Ishikawa (cell line): ENCODE measurements around the gene CHPT1.

Source experiments
- EGR1 ChIP-seq: IDR thresholded peaks from 2 replicates; pipeline ENCODE4 v1.6.1; 2012
- TAF1 ChIP-seq: IDR thresholded peaks from 2 replicates; pipeline ENCODE4 v1.6.1; 2012; ENCODE audit warnings: low read depth, mild to moderate bottlenecking
- TCF12 ChIP-seq: IDR thresholded peaks from 2 replicates; pipeline ENCODE4 v1.6.1; 2012; ENCODE audit warnings: low read depth
- TF ChIP-seq, protein P1 (sequence below): IDR thresholded peaks from 2 replicates; pipeline ENCODE4 v1.6.1; 2012

- TF ChIP-seq EGR1 (no peak), TAF1 (no peak), TCF12 (no peak)
- TF ChIP-seq, protein P1, sequence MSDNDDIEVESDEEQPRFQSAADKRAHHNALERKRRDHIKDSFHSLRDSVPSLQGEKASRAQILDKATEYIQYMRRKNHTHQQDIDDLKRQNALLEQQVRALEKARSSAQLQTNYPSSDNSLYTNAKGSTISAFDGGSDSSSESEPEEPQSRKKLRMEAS, result no peak
Measured at GRCh38 chr12:101727098-101727497, 29.7 kb downstream of the CHPT1 start.
